DMS79 (cell line): Measurements from ENCODE around the gene GOLT1A.
"Not testable (repeated sequence)": the region's sequence is repeated elsewhere in the genome, so short reads cannot be mapped to it uniquely, and the experiment has no call there.

Source experiments
- DNase-seq: peaks from one replicate; lab custom pipeline; 2025; lab: John Stamatoyannopoulos, UW

GOLT1A gene

DNA sequence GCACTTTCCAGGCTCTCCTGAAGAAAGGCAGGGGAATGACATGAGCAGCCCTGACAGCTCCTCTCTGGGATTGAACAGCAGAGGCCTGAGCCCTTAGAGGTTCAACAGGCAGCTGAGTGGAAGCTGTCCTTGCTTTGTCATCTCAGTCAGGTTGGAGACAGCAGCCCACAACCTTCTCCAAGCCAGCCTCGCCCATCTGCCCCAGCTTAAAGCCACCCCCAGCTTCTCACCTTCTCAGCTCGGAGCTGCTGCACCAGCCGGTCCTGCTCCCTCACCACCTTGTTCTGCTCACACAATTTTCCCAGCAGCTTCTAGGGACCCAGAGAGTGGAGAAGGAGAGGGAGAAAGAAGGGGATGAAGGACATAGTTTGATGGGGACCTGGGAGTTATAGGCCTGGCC is 35.2 kb upstream of the GOLT1A start:
- DNase-seq = no peak

DNA sequence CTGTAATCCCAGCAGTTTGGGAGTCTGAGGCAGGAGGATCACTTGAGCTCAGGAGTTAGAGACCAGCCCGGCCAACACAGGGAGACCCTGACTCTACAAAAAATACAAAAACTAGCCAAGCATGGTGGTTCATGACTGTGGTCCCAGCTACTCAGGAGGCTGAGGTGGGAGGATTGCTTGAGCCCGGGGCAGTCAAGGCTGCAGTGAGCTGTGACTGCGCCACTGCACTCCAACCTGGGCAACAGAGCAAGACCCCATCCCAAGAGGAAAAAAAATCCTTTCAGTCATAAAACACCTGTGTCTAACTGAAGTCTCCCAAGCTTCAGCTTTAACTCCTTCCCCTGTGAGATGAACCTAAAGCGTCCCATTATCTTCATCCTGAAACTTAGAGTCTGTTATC is 33.1 kb upstream of the GOLT1A start:
- DNase-seq = no peak

DNA sequence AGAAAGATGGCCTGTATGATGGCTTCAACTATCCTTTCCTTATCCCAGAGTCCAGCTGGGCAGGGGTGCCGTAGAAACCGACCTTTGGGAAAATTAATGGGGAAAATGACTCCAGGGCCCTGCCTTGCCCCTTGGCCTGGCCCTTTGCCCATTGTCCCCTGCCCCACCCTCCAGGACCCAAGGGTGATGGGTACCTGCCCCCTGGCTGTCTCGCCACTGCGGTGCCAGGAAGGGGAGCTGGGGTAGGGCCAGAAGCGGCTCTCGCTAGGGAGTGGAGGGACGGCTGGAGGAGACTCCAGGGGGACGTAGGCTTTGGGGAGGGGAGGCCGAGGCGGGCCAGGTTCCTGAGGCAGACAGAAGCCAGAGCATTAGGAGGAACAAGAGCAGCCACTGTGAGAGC is 29.1 kb upstream of the GOLT1A start:
- DNase-seq = no peak

DNA sequence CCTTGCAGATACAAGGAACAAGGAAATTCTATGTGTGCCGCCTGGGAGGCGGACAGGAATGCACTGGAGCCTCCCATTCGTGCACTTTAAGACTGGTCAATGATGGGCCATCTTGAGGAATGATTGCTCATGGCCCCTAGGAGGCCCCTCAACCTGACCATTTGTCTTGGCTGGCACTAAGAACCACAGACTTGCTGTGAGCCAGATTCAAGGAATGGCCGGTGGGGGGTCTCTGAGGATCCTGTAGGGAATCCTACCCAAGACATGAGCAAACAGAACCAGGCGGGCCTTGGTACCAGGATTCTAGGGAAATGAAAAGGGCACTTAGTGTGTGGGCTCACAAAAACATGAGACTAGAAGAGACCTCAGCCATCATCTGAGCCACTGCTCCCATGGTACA is 28.1 kb upstream of the GOLT1A start:
- no peak for DNase-seq

DNA sequence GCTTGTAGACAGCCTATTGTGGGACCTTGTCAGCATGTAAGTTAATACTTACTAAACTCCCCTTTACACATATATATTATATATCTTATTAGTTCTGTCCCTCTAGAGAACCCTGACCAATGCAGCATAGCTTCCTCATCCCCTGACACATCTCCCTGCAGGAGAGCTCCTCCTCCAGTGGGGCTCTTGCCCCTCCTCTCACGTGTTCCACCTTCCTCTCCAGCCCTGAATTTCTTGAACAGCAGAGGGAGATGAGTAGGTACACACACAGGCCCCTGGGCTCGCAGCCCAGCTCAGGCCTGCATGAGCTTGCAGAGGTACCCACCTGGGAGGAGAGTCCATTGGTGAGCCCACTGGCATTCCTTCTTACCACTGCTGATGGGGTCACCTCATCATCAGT is 27.3 kb upstream of the GOLT1A start:
- DNase-seq = no peak

DNA sequence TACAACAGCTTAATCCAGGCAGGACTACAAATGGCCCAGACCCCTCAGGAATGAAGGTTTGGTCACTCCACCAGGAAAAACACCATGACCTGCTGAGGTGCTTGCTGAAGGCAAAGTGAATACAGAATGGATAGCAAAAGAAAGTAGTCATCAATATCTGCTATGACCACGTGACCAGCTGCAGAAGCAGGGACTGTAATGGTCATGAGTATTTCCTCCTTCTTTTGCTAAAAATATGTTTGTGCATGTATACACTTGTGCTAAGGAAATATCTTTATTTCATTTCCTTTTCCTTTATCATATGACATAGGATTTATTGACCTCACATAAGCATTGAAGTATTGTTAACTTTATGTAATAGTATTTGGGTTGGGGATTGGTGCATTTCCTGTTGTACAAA is 26.4 kb upstream of the GOLT1A start:
- no peak for DNase-seq

DNA sequence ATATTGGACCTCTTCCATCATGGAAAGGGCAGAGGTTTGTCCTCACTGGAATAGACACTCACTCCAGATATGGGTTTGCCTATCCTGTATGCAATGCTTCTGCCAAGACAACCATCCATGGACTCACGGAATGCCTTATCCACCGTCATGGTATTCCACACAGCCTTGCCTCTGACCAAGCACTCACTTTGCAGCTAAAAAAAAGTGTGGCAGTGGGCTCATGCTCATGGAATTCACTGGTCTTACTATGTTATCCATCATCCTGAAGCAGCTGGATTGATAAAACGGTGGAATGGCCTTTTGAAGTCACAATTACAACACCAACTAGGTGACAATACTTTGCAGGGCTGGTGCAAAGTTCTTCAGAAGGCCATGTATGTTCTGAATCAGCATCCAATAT is 25.6 kb upstream of the GOLT1A start:
- DNase-seq = not testable (repeated sequence)

DNA sequence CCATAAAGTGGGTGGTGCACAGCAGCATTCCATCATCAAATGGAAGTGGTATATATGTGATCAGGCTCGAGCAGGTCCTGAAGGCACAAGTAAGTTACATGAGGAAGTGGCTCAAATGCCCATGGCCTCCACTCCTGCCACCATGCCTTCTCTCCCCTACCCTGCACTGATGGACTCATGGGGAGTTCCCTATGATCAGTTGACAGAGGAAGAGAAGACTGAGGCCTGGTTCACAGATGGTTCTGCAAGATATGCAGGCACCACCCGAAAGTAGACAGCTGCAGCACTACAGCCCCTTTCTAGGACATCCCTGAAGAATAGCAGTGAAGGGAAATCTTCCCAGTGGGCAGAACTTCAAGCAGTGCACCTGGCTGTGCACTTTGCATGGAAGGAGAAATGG is 24.7 kb upstream of the GOLT1A start:
- DNase-seq = not testable (repeated sequence)

DNA sequence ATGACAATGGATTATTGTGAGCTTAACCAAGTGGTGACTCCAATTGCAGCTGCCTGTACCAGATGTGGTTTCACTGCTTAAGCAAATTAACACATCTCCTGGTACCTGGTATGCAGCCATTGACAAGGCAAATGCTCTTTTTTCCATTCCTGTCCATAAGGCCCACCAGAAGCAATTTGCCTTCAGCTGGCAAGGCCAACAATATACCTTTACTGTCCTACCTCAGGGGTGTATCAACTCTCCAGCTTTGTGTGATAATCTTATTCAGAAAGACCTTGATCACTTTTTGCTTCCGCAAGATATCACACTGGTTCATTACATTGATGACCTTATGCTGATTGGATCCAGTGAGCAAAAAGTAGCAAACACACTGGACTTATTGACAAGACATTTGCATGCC is 23.7 kb upstream of the GOLT1A start:
- DNase-seq = not testable (repeated sequence)

DNA sequence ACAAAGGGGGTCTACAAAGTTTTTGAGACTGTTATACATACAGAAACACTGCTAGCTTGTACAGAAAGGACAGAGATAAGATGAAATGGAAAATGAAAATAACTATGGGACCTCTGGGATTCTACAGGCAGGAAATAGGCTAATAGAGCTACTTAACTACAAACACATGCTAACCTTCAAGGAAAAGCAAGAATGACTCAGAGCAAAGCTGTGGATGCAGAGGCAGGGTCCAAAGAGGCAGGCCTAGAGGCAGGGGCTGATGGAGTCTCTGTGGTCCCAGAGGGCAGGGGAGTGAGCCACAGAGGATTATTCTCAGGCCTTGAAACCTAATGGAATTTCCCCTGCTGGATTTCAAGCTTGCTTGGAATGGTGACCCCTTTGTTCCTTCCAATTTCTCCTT is 18.7 kb upstream of the GOLT1A start:
- no peak for DNase-seq

DNA sequence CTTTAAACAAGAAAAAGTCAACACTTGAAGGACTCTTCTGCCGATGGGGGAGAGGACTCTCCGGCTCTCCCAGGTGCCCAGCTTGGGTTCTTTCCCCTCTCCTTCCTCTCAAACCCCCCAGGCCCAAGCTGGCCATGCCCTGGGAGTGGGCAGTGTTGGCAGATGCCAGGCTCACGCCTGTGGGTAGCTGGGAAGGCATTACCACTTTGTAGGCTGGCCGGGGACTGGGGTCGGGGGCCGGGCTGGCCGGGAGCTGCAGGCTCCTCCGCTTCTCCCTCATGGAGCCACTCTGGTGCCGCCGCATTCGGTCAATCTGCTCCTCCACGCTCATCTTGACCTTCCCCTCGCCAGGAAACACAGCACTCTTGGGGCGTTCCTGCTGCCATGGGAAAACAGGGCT is 16.4 kb upstream of the GOLT1A start:
- DNase-seq = no peak

DNA sequence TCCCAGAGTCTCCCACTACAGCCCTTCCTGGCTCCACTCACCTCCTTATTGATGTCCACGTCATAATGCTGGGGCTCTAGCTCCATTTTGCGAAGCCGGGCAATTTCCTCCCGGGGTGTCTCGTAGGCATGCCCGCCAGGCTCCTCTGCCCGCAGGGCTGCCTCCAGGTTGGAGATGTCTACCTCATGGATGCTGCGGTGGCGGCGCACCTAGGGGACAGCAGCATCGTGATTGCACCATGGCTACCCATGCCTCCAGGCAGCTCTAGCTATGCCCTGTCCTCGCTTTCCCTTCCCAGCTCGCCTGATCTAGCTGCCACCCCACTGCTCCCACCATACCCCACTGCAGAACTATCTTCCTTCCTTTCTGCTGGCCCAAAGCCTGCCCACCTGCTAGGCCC is 15.1 kb upstream of the GOLT1A start:
- no peak for DNase-seq

DNA sequence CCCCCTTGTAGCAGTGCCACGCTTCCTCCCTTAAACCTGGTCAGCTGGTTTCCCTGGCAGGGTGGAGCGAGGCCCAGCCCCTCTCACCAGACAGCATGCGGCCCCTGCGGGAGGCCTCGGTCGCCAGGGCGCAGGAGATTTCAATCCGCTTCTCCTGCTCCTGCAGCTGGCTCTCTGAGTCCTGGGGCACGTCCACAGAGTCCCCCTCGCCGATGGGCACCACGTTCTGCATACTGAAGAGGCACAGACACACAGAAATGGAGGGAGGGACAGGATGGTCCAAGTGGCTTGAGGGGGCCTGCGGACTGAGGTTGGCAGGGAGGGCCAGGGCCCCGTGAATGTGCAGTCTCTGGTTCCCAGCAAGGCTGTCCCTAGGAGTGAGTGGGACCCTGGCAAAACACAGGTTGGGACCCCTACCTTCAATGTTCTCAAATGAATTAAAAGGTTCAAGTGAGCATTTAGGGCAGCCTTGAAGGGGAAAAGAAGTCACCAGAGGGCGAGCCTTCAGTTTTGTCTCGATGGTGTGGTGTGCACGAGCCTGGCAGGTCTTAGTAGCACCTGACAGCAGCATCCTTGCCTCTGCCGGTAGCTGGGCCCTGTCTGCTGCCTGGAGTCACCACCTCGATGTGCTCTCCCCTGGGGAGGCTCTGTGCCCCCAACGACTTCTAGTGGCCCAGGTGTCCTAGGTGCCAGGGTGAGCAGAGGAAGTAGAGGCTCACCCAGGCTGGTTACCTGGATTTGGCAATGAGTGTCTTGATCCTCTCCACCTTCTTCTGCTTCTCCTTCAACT is 14.4 kb upstream of the GOLT1A start:
- DNase-seq = no peak

DNA sequence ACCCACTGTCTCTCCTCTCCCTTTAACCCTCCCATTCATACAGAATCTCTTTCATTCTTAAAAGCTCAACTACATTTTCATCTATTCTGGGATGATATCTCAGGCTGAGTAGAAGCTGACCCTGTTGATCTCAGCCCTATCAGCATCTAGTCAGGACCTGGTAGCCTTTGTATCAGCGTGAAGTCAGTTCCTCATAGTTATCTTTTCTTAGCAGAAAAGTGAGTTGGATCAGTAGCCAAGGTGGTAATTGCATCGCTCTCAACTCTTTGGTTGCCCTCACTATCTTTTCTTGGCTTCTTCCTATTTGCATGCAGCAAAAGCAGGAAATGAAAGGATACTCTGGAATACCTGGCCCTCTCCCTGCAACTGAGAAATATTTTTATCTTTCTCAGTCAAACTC is 13.6 kb upstream of the GOLT1A start:
- no peak for DNase-seq

DNA sequence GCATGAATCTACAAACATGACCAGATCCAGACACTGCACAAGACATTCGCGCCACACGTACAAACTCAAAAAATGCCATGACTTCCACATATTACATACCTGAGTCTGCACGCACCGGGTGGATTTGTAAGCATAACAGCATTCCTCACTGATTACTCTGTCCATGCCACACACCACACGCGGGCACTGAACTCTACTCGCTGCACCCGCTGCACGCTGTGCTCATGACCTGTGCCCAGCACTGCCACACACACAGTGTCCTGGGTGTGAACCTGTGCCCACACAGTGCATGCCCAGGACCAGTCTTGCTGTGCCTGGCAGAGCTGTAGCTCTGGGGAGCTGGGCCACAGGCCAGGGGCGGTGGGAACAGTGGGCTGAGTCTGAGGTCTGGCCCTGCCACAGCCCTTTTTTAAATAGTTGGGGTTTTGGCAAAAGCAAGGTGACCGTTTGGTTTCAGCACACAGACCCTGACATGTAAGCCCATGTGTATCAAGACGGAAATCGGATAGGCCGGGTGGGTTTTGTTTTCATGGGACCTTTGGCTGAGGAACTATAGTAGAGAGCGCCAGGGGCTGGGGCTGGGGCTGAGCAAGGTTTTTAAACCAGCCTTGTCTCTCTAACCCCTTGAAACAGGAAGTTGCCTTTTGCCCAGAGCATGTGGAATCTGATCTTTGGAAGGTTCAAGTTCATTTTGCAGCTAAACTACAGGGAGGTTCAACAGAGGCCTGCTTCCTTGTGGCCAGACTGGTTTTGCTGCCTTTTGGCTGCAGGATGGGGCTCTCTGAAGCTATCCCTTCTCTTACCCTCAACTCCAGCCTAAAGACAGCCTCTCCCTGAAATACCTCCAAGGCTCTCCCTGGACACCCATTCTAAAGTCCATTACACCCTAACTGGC is 12.3 kb upstream of the GOLT1A start:
- DNase-seq = no peak

DNA sequence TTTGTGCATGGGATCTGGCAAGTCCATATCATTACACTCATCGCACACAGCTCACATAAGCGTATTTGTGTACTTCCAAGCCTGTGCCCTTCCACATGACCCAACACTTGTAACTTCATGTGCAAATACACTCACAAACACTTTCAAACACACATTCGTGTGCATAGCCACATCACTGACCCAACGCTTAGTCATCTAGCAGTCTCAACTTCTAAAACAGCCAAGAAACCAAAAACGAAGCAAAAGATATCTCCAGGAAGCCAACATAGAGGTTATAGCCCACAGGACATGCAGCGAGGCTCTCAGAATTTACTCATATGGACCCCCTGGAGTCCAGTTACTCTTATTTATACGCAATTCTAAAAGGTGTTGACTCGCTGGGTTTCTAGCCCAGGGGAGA is 10.9 kb upstream of the GOLT1A start:
- no peak for DNase-seq

DNA sequence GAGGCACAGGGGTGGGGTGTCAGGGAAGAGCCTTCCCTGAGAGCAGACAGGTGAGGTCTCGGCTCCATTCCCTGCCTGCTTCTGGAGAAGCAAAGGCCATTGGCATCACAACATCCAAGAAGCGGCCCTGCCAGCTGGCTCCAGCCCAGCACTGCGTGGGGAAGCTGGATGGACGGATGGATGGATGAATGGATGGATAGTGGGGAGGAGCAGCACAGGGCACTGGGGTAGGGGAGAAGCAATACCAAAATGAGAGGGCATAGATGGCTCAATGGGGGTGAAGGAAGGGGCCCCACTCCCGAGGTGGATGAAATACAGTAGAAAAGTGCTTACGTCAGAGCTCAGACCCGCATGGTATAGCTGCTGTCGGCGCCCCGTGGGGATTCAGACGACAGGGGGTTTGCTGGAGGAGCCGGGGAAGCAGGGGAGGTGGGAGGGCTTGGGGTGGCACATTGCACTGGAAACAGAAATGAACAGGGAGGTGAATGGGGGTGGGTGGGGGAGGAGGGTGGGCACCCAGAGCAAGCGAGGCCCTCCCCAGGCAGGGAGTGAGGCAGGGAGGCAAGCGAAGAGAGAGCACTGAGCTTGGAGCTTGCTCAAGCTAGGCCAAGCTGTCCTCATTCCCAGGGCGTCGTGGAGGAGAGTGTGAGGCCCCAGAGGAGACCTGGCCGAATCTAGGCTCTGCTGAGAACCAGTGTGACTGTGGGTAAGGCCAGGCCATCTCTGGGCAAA is 9.5 kb upstream of the GOLT1A start:
- no peak for DNase-seq

DNA sequence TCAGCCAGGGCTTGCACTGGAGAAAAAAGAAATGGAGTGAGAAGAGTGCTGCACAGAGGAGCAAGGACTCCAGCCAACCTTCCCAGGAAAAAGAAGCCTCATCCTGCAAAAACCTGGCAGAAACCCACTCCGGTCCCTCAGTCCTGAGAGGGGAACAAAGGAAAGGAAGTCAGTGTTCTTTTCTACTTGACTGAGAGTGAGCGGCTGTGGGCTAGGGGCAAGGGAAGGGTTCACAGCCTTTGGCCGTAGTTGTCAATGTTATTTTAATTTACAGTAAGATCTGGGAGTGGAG is 8.9 kb upstream of the GOLT1A start:
- no peak for DNase-seq

DNA sequence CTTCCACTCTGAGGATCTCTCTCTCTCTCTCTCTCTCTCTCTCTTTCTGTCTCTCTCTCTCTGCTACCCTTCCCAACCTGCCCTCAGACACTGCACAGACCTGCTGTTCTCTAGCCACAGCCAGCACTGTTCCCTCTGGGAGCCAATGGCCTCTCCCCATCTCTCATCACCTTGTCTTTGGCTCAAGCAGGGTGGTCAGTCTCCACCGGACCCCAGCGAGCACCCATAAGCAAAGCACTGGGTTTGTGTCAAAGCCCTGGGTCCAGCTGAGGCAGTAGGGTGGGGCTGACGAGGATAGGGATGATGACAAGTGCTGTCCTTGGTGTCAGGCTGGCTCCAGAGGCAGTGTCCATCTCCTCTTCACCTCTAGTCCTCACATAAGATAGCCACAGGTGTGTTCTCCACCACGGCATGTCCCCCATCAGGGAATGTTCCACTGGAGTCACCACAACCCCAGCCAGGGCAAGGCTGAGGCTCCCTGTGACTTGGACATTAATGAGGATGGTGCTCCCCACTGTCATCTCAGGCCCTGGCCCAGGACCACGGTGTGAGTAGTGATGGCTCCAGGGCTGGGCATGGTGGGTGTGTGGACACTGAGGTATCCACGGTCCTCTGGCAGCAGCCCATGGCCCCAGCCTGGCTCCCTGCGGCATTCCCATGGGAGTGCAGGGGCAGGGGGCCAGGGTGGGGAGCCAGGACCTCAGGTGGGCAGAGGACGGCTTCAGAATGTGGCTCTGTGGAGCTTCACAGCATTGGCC is 8.4 kb upstream of the GOLT1A start:
- DNase-seq = no peak

DNA sequence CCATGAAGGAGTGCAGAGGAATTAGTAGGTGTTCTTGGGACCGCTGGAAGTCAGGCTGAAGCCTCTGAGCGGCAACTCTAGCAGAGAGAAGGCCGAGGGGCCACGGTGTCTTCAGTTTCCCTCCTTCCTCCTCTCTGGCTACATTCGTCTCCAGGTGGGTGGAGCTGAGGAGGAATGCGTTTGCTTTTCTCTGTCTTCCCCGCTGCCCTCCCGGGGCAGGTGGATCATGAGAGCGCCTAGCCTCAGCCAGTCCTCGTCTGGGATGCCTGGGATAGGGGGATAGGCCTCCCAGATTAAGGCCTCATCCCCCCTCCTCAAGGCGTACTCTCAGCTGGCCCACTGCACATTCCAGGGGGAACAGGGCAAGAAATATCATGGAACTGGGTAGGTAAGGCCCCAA is 7.5 kb upstream of the GOLT1A start:
- no peak for DNase-seq

DNA sequence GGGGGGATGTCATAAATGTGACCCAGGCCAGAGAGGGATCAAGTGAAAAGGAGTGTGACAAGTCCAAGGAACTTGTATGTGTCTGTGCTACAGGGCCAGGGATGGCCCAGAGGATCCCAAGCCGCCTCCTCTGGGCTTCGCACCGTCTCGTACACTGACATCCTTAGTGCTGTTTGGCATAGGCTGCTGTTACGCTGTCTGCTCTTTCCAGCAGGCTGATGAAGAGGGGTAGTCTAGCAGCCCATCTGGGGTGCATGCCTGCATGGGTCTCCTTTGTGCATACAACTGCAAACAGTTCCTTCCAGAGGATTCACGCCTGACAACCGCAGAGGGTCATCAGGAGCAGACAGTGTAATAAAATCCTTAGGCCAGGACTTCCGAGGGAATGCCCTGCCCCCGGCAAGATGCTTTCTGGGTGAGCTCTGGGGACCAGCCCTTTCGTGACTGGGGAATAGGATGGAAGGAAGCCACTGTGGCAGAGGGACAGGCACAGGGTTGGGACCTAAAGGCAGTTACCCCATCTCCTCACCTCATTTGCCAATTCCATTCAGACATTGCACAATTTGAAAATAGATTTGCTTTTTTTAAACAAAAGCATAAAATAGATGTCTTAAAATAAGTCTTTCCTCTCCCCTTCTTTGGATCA is 6.3 kb upstream of the GOLT1A start:
- no peak for DNase-seq

DNA sequence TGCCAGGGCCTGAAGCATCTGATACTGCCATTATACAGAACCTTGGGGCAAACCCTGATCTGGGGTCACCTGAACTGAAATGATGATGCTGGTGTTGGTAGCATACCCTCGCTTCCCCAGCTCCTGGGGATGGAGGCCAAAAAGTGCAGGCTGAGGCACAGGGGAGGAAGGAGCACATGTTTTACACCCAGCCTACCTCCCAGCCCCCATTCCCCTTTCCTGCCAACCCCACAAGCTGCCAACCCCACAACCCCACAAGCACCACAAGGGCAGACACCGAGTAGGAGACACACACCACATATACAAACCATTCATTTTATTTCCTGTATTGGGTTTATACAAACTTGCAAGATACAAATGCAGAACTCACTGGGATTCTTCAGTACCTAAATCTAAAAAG is 4.8 kb upstream of the GOLT1A start:
- no peak for DNase-seq
